GM18907 (cell line): ENCODE measurements around the gene AMOTL1.
"Not testable (repeated sequence)": the region's sequence is repeated elsewhere in the genome, so short reads cannot be mapped to it uniquely, and the experiment has no call there.

Experiments used
- ATAC-seq: cut with Tn5 transposase; IDR thresholded peaks from one replicate; pipeline ENCODE4 v1.9.1; 2021; ENCODE audit warnings: mild to moderate bottlenecking, moderate library complexity; ENCODE audit not compliant: unreplicated experiment

The AMOTL1 gene

GRCh38 chr11:94792451-94792850, 24.3 kb downstream of the AMOTL1 start:
- ATAC-seq = no peak

GRCh38 chr11:94793002-94793401, 24.8 kb downstream of the AMOTL1 start:
- ATAC-seq = no peak

- no peak for ATAC-seq
These were observed 25.7 kb downstream of the AMOTL1 start for GRCh38 chr11:94793822-94794221.

- no peak for ATAC-seq
These were observed 26.4 kb downstream of the AMOTL1 start for GRCh38 chr11:94794287-94795168.

- ATAC-seq = no peak
These were observed 27.5 kb downstream of the AMOTL1 start for GRCh38 chr11:94795476-94796189.

GRCh38 chr11:94796190-94796580, 28.0 kb downstream of the AMOTL1 start:
- no peak for ATAC-seq

GRCh38 chr11:94796863-94797262, 28.7 kb downstream of the AMOTL1 start:
- no peak for ATAC-seq

DNA sequence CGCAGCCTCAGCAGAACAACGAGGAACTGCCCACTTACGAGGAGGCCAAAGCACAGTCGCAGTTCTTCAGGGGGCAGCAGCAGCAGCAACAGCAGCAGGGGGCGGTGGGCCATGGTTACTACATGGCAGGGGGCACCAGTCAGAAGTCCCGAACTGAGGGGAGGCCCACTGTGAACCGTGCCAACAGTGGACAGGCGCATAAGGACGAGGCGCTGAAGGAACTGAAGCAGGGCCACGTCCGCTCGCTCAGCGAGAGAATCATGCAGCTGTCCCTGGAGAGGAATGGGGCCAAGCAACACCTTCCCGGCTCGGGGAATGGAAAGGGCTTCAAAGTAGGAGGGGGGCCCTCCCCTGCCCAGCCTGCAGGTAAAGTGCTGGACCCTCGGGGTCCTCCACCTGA, 31.6 kb downstream of the AMOTL1 start:
- ATAC-seq = no peak

DNA sequence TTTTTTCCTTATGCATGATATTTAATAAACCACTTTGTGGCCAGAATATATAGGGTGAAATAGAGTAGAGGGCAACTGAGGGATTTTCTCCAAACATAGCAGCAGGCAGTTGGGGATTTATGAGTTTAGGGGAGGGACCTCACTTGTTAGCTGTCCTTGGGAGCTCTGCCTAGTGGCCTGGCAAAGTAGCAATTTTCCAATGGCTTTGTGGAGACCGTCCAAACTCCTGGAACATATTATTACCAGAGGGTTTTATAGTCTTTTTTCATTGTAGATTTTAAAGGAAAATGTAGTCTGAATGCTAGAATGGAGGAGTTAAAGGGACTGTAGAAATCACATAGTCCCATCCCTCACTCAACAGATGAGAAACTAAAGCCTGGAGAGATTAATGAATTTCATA, 32.3 kb downstream of the AMOTL1 start:
- ATAC-seq = no peak

DNA sequence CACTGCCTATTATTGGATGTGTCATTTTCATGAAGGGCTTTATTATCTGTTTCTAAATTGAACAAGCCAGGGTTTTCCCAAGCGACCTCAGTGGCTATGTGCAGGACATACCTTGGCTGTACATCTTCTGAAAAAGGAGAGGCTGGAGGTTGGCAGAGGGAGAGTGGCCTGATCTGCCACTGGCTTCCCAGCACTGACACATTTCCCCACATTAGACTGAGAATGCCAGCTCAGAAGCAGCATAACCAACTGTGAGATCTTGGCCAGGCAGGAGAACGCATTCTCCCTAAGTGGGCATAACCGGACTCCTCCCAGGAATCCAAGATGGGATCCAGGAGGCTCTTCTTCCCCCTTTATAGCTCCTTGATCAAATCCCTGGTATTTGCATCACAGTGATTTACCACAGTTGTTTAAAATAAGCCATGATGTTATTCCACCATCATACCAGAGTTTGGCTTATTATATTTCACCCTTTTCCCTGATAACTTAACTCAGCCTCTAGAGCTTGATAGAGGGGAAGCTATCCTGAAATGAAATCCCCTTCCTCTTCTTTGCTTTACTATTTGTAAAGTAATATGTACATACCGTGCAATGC, 33.8 kb downstream of the AMOTL1 start:
- no peak for ATAC-seq

- no peak for ATAC-seq
These were observed 34.3 kb downstream of the AMOTL1 start for GRCh38 chr11:94802501-94802900.

DNA sequence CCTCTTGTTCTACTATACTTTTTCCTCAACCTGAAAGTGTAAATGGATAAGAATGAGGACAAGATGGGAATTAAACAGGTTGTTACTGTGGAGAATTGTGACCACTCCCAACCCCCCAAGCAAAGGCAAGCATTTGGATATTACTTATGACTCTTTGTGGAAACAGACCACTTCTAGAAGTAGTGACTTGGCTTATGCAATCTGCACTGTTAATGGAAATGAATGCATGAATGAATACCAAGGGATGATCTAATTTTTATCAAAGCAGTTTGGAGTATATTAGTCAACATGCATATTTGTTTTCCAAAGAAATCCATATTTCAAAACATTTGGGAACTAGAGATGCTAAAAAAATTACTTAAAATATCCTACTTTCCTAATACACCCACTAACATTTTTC, 35.3 kb downstream of the AMOTL1 start:
- ATAC-seq = no peak

- ATAC-seq = no peak
These were observed 36.7 kb downstream of the AMOTL1 start for GRCh38 chr11:94804874-94805273.

DNA sequence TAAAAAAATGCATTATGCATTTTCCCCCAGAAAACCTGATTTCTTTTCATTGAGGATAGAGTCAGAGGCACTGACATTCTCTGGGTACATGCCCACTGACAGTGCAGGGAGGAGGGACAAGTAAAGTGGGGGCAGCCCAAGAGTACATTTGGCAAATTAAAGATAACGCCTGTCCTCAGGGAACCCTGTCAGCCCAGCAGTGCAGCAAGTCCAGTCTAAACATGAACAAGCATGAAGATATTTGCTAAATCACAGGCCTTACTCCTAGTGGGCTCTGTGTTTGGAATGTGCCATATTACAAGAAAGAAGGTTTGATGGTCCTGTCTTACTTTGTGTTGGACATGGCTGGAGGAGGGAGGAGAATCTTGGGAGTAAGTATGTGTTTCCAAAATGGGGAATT, 37.9 kb downstream of the AMOTL1 start:
- ATAC-seq = no peak

- ATAC-seq = no peak
These were observed 38.3 kb downstream of the AMOTL1 start for GRCh38 chr11:94806419-94806818.

DNA sequence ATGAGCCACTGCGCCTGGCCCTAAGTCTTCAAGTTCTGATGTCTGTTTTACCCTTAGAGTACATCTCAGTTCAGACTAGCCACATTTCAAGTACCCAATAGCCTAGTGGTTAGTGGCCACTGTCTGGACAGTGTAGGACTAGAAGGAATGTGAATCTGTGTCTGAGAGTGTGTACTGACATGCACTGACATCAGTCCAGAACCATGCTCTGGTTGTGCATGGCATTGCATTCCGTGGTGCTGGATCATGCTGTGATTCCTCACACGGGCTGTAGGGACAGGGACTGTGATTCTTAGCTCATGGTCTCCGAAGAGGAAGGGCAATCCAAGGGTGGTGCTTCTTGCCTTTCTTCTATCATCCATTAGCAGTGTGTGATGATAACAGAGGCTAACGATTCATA, 41.1 kb downstream of the AMOTL1 start:
- ATAC-seq = no peak

DNA sequence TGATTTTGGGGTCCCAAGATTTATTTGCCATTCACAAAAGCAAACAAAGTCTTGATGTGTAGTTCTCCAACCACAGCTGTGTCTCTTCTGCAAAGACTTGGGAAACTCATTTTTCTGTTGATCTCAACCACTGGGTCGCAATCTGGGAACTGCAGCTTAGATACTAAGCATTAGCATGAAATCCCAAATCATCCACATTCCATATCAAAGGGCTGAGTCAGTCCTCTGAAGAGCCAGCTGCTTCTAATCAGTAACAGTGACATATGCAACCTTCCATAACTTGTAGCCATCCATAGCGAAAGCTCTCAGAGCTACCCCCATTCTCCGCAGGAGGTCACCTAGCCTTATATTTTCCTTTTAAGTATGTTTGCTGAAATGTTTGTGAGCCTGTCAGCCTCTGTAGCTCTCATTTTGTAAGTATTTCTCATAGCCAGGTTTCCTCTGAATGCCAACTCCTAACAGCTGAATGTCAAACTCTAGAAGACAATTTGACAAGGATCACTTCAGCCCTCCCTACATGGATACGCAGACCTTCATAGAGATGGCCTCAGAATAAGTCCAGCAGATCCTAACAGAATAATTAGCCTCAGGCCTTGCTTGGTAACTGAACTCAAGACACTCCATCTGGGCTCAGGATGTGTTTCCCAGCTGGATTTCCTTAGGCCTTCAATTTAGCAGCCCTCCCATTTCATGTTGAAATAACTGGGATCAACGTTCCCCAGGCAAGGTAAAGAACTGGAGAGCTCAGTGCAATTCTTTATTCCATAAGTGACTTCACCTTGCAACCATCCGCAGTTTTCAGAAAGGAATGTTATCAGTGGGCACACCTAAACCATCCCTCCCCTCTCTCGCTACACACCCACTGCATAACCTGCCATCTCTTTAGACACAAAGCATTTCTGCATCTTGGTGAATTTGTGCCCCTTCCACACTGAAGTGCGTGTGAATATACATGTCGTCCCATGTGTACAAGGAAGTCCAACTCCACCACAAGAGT, 44.9 kb downstream of the AMOTL1 start:
- not testable (repeated sequence) for ATAC-seq

GRCh38 chr11:94814272-94814976, 46.3 kb downstream of the AMOTL1 start:
- ATAC-seq = no peak

DNA sequence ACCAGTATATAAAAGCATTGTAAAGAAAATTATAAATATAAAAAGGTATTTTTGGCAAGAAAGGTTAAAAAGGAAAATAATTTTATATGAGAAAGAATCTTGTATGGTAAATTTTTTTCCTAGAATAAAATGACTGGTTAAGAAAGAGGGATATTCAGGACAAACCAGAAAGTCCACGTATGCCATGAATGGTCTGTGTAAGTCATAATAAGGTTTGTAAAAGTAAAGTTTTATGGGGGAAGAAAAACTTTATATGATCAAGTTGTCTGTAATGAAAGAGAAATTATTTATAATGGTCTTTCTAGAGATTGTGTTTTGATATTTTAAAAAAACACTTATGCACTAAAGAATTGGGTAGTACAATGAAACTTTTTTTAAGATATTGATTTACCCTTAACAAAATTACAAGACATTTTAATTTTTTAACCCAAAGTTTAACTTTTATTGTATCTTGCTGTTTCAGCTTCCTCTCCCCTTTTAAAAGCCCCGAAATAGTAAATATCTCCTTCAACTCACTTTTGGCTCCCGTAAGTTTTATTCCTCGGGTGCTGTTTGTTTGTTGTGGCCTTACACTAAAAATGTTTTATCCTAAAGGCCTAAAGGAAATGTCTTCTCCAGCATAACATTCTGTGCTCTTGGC, 47.7 kb downstream of the AMOTL1 start:
- ATAC-seq = no peak

GRCh38 chr11:94820480-94820879, 52.3 kb downstream of the AMOTL1 start:
- no peak for ATAC-seq
